Measurements from ENCODE around the gene SLC35A2.

DNA sequence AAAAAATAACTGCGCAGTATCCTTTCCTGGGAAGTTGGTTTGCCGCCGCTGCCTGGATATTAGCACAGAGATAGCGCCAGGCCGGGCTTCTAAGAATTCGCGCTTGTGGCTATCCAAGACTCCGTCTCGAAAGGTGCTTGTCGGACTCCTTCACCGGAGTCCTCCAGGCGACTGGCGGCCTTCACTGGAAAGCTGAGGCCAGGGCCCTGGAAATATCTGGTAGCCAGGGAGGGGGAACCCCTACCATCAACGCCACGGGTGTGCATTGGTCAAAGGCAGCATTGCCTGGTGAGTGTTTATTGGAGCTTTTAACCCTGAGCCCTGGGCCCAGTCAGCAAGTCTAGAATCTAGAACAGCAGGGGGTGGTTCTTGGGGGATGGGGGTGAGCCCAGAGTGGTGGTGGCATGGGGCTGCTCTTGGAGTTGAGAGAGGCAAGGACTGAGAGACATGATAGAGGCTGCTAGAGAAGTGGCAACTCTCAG is 8.0 kb upstream of the SLC35A2 start:
- TF ChIP-seq, protein P1, sequence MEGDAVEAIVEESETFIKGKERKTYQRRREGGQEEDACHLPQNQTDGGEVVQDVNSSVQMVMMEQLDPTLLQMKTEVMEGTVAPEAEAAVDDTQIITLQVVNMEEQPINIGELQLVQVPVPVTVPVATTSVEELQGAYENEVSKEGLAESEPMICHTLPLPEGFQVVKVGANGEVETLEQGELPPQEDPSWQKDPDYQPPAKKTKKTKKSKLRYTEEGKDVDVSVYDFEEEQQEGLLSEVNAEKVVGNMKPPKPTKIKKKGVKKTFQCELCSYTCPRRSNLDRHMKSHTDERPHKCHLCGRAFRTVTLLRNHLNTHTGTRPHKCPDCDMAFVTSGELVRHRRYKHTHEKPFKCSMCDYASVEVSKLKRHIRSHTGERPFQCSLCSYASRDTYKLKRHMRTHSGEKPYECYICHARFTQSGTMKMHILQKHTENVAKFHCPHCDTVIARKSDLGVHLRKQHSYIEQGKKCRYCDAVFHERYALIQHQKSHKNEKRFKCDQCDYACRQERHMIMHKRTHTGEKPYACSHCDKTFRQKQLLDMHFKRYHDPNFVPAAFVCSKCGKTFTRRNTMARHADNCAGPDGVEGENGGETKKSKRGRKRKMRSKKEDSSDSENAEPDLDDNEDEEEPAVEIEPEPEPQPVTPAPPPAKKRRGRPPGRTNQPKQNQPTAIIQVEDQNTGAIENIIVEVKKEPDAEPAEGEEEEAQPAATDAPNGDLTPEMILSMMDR (IDR thresholded peaks at IDR 0.05) = no peak
- TF ChIP-seq POLR2AphosphoS5 (IDR thresholded peaks at IDR 0.05) (no peak), POLR2A (IDR thresholded peaks at IDR 0.05) (no peak)
